HCT116 (cell line): ENCODE results near the gene COL20A1.

Source experiments
- ATF3 ChIP-seq: IDR thresholded peaks from 2 replicates; pipeline ENCODE4 v1.6.1; 2012
- CBX3 ChIP-seq: IDR thresholded peaks from 2 replicates; pipeline ENCODE4 v1.6.1; 2012; ENCODE audit warnings: low read depth
- CEBPB ChIP-seq: IDR thresholded peaks from 2 replicates; pipeline ENCODE4 v1.6.1; 2012; ENCODE audit warnings: low read depth
- CTCF ChIP-seq, 3 experiments: fragments of 200-600 bp in 1 of 3; sonication (generic) in 1 of 3; IDR thresholded peaks in 2 of 3; conservative IDR thresholded peaks in 1 of 3; 2 replicates each; pipeline ENCODE4 v1.5.1; 2012 to 2017; ENCODE audit warnings: low read depth in 2 of 3, low read length in 2 of 3, antibody characterized with exemption in 1 of 3, borderline replicate concordance in 1 of 3, control low read depth in 1 of 3, mild to moderate bottlenecking in 1 of 3, mixed read lengths in 1 of 3, mixed run types in 1 of 3, moderate library complexity in 1 of 3; ENCODE audit not compliant: insufficient read depth in 1 of 3
- EGR1 ChIP-seq: IDR thresholded peaks from 2 replicates; pipeline ENCODE4 v1.6.1; 2012; ENCODE audit warnings: low read depth
- EZH2 ChIP-seq: fragments of 200-600 bp; sonication (generic); IDR thresholded peaks from 2 replicates; pipeline ENCODE4 v1.6.1; 2017; ENCODE audit warnings: antibody characterized with exemption, mixed run types
- EZH2phosphoT487 ChIP-seq: fragments of 200-600 bp; IDR thresholded peaks from 2 replicates; pipeline ENCODE4 v1.6.1; 2018; ENCODE audit warnings: antibody characterized with exemption, borderline replicate concordance
- FOSL1 ChIP-seq: IDR thresholded peaks from 2 replicates; pipeline ENCODE4 v1.6.1; 2012; ENCODE audit warnings: low read depth
- JUND ChIP-seq: IDR thresholded peaks from 2 replicates; pipeline ENCODE4 v1.6.1; 2012
- POLR2A ChIP-seq: IDR thresholded peaks from 2 replicates; pipeline ENCODE4 v1.7.0; 2011; ENCODE audit warnings: borderline replicate concordance; ENCODE audit not compliant: insufficient read depth, insufficient read length; ENCODE audit errors: extremely low read depth
- POLR2AphosphoS5 ChIP-seq: IDR thresholded peaks from 2 replicates; pipeline ENCODE4 v1.6.1; 2011; ENCODE audit warnings: mild to moderate bottlenecking, low read depth, low read length, moderate library complexity
- TCF7L2 ChIP-seq: IDR thresholded peaks from 2 replicates; pipeline ENCODE4 v1.7.0; 2011; ENCODE audit warnings: borderline replicate concordance, inconsistent platforms; ENCODE audit not compliant: insufficient read depth, insufficient read length; ENCODE audit errors: extremely low read depth

- no peak for TF ChIP-seq CBX3
- TF ChIP-seq EGR1, result no peak
- TF ChIP-seq CTCF (IDR thresholded peaks at IDR 0.05 in 2 of 3, conservative IDR thresholded peaks at IDR 0.05 in 1 of 3; ENCODE audit: borderline replicate concordance in 1 of 3, insufficient read depth in 1 of 3, low read depth in 2 of 3, low read length in 2 of 3), result no peak
- TF ChIP-seq POLR2AphosphoS5, result no peak
- TF ChIP-seq POLR2A, result no peak
- TF ChIP-seq JUND, result no peak
- TF ChIP-seq EZH2, result no peak
- no peak for TF ChIP-seq CEBPB
- TF ChIP-seq ATF3, result no peak
- TF ChIP-seq EZH2phosphoT487, result no peak
- no peak for TF ChIP-seq TCF7L2
- TF ChIP-seq FOSL1, result no peak
Measured at GRCh38 chr20:63286781-63287696, 5.9 kb upstream of the COL20A1 start.
